ENCODE measurements around the gene SIN3A. TPM values are rescaled to one million over a fixed set of nuclear protein-coding genes. Genes with fewer than 3 reads are reported as not detected.

Gene SIN3A
- total and polyA plus RNA-seq, 9 of the 15 experiments (the other 6 are each of a cell fraction or from before 2014, with no cell fraction given): 11.1 to 70.3 (median 25.3) TPM

DNA sequence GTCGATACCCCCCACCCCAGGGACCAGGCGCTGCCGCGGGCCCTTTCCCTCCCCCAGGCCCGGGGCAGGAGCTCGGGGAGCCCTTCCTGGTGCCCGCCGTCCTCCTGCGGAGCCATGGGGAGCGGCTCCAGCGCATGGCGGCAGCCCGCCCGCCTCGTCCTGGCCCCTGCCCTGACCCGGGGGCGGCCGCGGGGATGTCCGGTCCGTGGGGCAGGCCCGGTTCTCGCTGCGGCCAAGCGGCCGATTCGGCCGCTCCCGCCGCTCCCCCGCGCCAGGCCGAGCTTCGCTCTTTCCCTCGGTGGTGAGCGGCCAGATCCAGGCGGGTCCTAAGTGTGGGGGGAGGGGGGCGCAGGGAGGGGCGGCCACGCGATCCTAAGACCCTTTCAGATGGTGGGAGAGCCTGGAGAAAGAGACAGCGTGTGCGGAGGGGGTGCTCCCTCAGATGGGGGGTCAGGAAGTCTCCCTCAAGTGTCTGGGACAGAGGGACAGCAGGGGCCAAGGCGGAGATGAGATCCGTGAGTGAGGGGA lies 103.4 kb downstream of the SIN3A start (continued):
- TF ChIP-seq MAZ (CRISPR knock-in tag; conservative IDR thresholded peaks at IDR 0.05 in 1 of 2, IDR thresholded peaks at IDR 0.05 in 1 of 2) (peak in 1 of 2 experiments; percentile 47; a peak in 2 of 4 replicates), KDM1A (IDR thresholded peaks at IDR 0.05) (no peak), ARNT (IDR thresholded peaks at IDR 0.05) (no peak), ZNF668 (CRISPR knock-in tag; IDR thresholded peaks at IDR 0.05) (no peak), HDAC8 (tag; IDR thresholded peaks at IDR 0.05) (no peak), YY1 (IDR thresholded peaks at IDR 0.05; ENCODE audit: borderline replicate concordance in 1 of 3, control insufficient read depth in 1 of 3, extremely low read depth in 1 of 3, insufficient read depth in 3 of 3, insufficient read length in 1 of 3, insufficient replicate concordance in 2 of 3, low read depth in 1 of 3, low read length in 2 of 3) (peak in 1 of 3 experiments; percentile 27), POLR2G (IDR thresholded peaks at IDR 0.05; ENCODE audit: low read depth, low read length) (peak; percentile 11; the same call in 1 of the 2 replicates), PTTG1 (tag; IDR thresholded peaks at IDR 0.05; ENCODE audit: low read depth) (no peak), SUPT5H (IDR thresholded peaks at IDR 0.05) (no peak), EP300 (IDR thresholded peaks at IDR 0.05; ENCODE audit: low read length) (no peak), ARID2 (IDR thresholded peaks at IDR 0.05) (no peak), ZNF124 (CRISPR knock-in tag; IDR thresholded peaks at IDR 0.05) (no peak), ZBTB7A (IDR thresholded peaks at IDR 0.05; ENCODE audit: borderline replicate concordance, control insufficient read depth, low read depth, low read length) (peak; percentile 37; the same call in 1 of the 2 replicates), FOXP1 (CRISPR knock-in tag; IDR thresholded peaks at IDR 0.05) (no peak), ZNF121 (CRISPR knock-in tag; conservative IDR thresholded peaks at IDR 0.05) (no peak), RBFOX2 (IDR thresholded peaks at IDR 0.05; ENCODE audit: low read depth, low read length) (peak; percentile 7; the same call in 1 of the 2 replicates), POLR2A (conservative IDR thresholded peaks at IDR 0.05) (no peak), CBX2 (IDR thresholded peaks at IDR 0.05; ENCODE audit: insufficient read depth, low read length, poor library complexity, severe bottlenecking) (no peak), PHF21A (IDR thresholded peaks at IDR 0.05; ENCODE audit: borderline replicate concordance, low read depth) (no peak)
- TF ChIP-seq, protein P1, sequence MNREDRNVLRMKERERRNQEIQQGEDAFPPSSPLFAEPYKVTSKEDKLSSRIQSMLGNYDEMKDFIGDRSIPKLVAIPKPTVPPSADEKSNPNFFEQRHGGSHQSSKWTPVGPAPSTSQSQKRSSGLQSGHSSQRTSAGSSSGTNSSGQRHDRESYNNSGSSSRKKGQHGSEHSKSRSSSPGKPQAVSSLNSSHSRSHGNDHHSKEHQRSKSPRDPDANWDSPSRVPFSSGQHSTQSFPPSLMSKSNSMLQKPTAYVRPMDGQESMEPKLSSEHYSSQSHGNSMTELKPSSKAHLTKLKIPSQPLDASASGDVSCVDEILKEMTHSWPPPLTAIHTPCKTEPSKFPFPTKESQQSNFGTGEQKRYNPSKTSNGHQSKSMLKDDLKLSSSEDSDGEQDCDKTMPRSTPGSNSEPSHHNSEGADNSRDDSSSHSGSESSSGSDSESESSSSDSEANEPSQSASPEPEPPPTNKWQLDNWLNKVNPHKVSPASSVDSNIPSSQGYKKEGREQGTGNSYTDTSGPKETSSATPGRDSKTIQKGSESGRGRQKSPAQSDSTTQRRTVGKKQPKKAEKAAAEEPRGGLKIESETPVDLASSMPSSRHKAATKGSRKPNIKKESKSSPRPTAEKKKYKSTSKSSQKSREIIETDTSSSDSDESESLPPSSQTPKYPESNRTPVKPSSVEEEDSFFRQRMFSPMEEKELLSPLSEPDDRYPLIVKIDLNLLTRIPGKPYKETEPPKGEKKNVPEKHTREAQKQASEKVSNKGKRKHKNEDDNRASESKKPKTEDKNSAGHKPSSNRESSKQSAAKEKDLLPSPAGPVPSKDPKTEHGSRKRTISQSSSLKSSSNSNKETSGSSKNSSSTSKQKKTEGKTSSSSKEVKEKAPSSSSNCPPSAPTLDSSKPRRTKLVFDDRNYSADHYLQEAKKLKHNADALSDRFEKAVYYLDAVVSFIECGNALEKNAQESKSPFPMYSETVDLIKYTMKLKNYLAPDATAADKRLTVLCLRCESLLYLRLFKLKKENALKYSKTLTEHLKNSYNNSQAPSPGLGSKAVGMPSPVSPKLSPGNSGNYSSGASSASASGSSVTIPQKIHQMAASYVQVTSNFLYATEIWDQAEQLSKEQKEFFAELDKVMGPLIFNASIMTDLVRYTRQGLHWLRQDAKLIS (CRISPR knock-in tag; IDR thresholded peaks at IDR 0.05): no peak
- TF ChIP-seq, protein P2, sequence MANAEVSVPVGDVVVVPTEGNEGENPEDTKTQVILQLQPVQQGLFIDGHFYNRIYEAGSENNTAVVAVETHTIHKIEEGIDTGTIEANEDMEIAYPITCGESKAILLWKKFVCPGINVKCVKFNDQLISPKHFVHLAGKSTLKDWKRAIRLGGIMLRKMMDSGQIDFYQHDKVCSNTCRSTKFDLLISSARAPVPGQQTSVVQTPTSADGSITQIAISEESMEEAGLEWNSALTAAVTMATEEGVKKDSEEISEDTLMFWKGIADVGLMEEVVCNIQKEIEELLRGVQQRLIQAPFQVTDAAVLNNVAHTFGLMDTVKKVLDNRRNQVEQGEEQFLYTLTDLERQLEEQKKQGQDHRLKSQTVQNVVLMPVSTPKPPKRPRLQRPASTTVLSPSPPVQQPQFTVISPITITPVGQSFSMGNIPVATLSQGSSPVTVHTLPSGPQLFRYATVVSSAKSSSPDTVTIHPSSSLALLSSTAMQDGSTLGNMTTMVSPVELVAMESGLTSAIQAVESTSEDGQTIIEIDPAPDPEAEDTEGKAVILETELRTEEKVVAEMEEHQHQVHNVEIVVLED (CRISPR knock-in tag; IDR thresholded peaks at IDR 0.05): no peak
- TF ChIP-seq, protein P3, sequence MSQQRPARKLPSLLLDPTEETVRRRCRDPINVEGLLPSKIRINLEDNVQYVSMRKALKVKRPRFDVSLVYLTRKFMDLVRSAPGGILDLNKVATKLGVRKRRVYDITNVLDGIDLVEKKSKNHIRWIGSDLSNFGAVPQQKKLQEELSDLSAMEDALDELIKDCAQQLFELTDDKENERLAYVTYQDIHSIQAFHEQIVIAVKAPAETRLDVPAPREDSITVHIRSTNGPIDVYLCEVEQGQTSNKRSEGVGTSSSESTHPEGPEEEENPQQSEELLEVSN (IDR thresholded peaks at IDR 0.05; ENCODE audit: borderline replicate concordance in 1 of 2, extremely low read depth in 1 of 2, insufficient read depth in 1 of 2, insufficient read length in 1 of 2, low read depth in 1 of 2, low read length in 1 of 2, poor library complexity in 1 of 2, severe bottlenecking in 1 of 2): peak in 1 of 2 experiments; percentile 43

Measured in K562 (cell line).